Esophagus squamous epithelium (tissue), 4 donors: ENCODE measurements around the gene AK8.

Source experiments
- CTCF ChIP-seq, 6 experiments: fragments of 450-650 bp in 4 of 6; fragments of 200-600 bp in 2 of 6; sonication (generic) in 2 of 6; IDR thresholded peaks; one replicate each; pipeline ENCODE4 v1.5.1; 2016 to 2019; ENCODE audit warnings: antibody characterized with exemption in 6 of 6, mild to moderate bottlenecking in 4 of 6, moderate library complexity in 4 of 6
- POLR2A ChIP-seq, 4 donors: fragments of 450-650 bp; IDR thresholded peaks; one replicate each; pipeline ENCODE4 v1.6.1; 2017; ENCODE audit warnings: antibody characterized with exemption in 4 of 4, mild to moderate bottlenecking in 4 of 4, moderate library complexity in 3 of 4

- no peak for TF ChIP-seq CTCF (IDR thresholded peaks at IDR 0.05)
- TF ChIP-seq POLR2A (IDR thresholded peaks at IDR 0.05), result no peak
Measured at GRCh38 chr9:132773764-132774339, 104.2 kb downstream of the AK8 start.
